Endothelial cell of umbilical vein (primary cell): ENCODE data around the gene SPAG4. TPM values are rescaled to one million over a fixed set of nuclear protein-coding genes. Genes with fewer than 3 reads are reported as not detected.

ENCODE experiments used
- BruUV-seq: library from RNA; stranded (reverse); fragments of 400-500 nt; replicated peaks from 2 replicates; lab custom pipeline; 2021; lab: Mats Ljungman, UMichigan
- CTCF ChIA-PET: fragments of 300-600, 350-600 bp; sonication (Branson Sonifier 250); formaldehyde crosslinking; loops from one replicate; lab custom pipeline; 2021; ENCODE audit warnings: antibody characterized with exemption, inconsistent platforms; lab: Charles Lee
- POLR2A ChIA-PET: fragments of 300-600, 350-600 bp; sonication (Branson Sonifier 250); formaldehyde crosslinking; loops from one replicate; lab custom pipeline; 2021; ENCODE audit warnings: antibody characterized with exemption, inconsistent platforms; lab: Charles Lee
- DNase-seq: peaks from one replicate; pipeline ENCODE4 v3.0.0-alpha.2; 2011; ENCODE audit warnings: low read depth, low spot score
- FAIRE-seq: peaks from 2 replicates; lab custom pipeline; 2011; peaks lifted over from hg19 to GRCh38; lab: Jason Lieb, UNC
- H2AFZ ChIP-seq: 2 replicates; pipeline ENCODE4 v1.6.0; 2012; ENCODE audit warnings: low read depth, low read length, control low read depth, inconsistent platforms
- H3K27ac ChIP-seq: 2 replicates; pipeline ENCODE4 v1.5.1; 2011; ENCODE audit warnings: low read depth, mild to moderate bottlenecking, control low read depth, low read length, moderate library complexity; ENCODE audit not compliant: insufficient read depth
- H3K27me3 ChIP-seq, 2 experiments: 2 replicates each; pipeline versions ENCODE4 v1.6.0 to v1.6.1; 2011; ENCODE audit warnings: low read length in 2 of 2, mixed read lengths in 1 of 2; ENCODE audit not compliant: control insufficient read depth in 2 of 2, insufficient read depth in 2 of 2
- H3K36me3 ChIP-seq, 2 experiments: 2 replicates in 1 of 2; 3 replicates in 1 of 2; pipeline ENCODE4 v1.5.1; 2011; ENCODE audit warnings: low read length in 2 of 2, mild to moderate bottlenecking in 1 of 2, moderate library complexity in 1 of 2; ENCODE audit not compliant: control insufficient read depth in 2 of 2, insufficient read depth in 2 of 2; ENCODE audit errors: extremely low read depth in 1 of 2
- H3K4me1 ChIP-seq: 3 replicates; pipeline ENCODE4 v1.5.1; 2011; ENCODE audit warnings: mild to moderate bottlenecking, low read length; ENCODE audit not compliant: control insufficient read depth, insufficient read depth; ENCODE audit errors: extremely low read depth
- H3K4me2 ChIP-seq: 2 replicates; pipeline ENCODE4 v1.6.1; 2011; ENCODE audit warnings: low read length, control low read depth, mixed read lengths; ENCODE audit not compliant: insufficient read depth
- H3K4me3 ChIP-seq, 3 experiments: fragments of 200-600 bp in 1 of 3; sonication (generic), shearing (Covaris generic) in 1 of 3; replicated peaks in 1 of 3; 2 replicates each; pipeline ENCODE4 v1.5.1; 2011 to 2016; ENCODE audit warnings: control low read depth in 3 of 3, low read length in 3 of 3, mild to moderate bottlenecking in 2 of 3, inconsistent platforms in 1 of 3, low read depth in 1 of 3, moderate library complexity in 1 of 3; ENCODE audit not compliant: insufficient read depth in 1 of 3
- H3K79me2 ChIP-seq: 2 replicates; pipeline ENCODE4 v1.6.0; 2012; ENCODE audit warnings: low read length, inconsistent platforms; ENCODE audit not compliant: control insufficient read depth, insufficient read depth
- H3K9ac ChIP-seq: replicated peaks from 2 replicates; pipeline ENCODE3; 2011; ENCODE audit warnings: low read length, control low read depth; ENCODE audit not compliant: insufficient read depth; ENCODE audit errors: extremely low read depth
- H3K9me1 ChIP-seq: replicated peaks from 3 replicates; pipeline ENCODE4 v1.6.0; 2011; ENCODE audit warnings: mild to moderate bottlenecking, low read length; ENCODE audit not compliant: control insufficient read depth, insufficient read depth; ENCODE audit errors: extremely low read depth
- H3K9me3 ChIP-seq: replicated peaks from 2 replicates; pipeline ENCODE4 v1.5.1; 2012; ENCODE audit warnings: low read length, inconsistent platforms; ENCODE audit not compliant: control insufficient read depth, insufficient read depth
- H4K20me1 ChIP-seq: replicated peaks from 2 replicates; pipeline ENCODE3; 2011; ENCODE audit warnings: mild to moderate bottlenecking, low read length; ENCODE audit not compliant: control insufficient read depth, insufficient read depth; ENCODE audit errors: extremely low read depth
- EZH2 ChIP-seq: IDR thresholded peaks from 2 replicates; pipeline ENCODE4 v1.6.1; 2012; ENCODE audit warnings: borderline replicate concordance, low read depth, mild to moderate bottlenecking, moderate library complexity, low read length, inconsistent platforms; ENCODE audit not compliant: severe bottlenecking
- FOS ChIP-seq: IDR thresholded peaks from 2 replicates; pipeline ENCODE4 v1.6.1; 2011; ENCODE audit warnings: mild to moderate bottlenecking, low read length, moderate library complexity, borderline replicate concordance; ENCODE audit not compliant: insufficient read depth
- GATA2 ChIP-seq: IDR thresholded peaks from 2 replicates; pipeline ENCODE4 v1.7.0; 2011; ENCODE audit warnings: low read depth, mild to moderate bottlenecking, moderate library complexity, mixed read lengths, low read length; ENCODE audit not compliant: insufficient read length, insufficient read depth
- JUN ChIP-seq: IDR thresholded peaks from 2 replicates; pipeline ENCODE4 v1.6.1; 2011; ENCODE audit warnings: borderline replicate concordance, low read depth; ENCODE audit not compliant: insufficient read length, insufficient read depth
- MYC ChIP-seq: IDR thresholded peaks from one replicate; pipeline ENCODE4 v1.6.1; 2011; ENCODE audit warnings: mild to moderate bottlenecking, low read depth, low read length
- POLR2A ChIP-seq: IDR thresholded peaks from 2 replicates; pipeline ENCODE4 v1.6.1; 2012; ENCODE audit warnings: low read depth, mild to moderate bottlenecking, control low read depth, low read length
- POLR2AphosphoS5 ChIP-seq: IDR thresholded peaks from 2 replicates; pipeline ENCODE4 v1.6.1; 2012; ENCODE audit warnings: low read depth, mild to moderate bottlenecking, control low read depth, low read length, moderate library complexity; ENCODE audit not compliant: insufficient read depth
- dilution Hi-C: fragments of 300-500 bp; cut with MboI; formaldehyde crosslinking; loops from one replicate; pipeline ENCODE4 v1.15.0; 2019; ENCODE audit warnings: low sequenced_read_pairs; ENCODE audit not compliant: extremely low pct_ligation_motif_present
- intact Hi-C: fragments of 100-400 bp; cut with micrococcal nuclease; formaldehyde crosslinking; loops from one replicate; pipeline ENCODE4 v1.10.0; 2022
- polyA plus RNA-seq, 4 experiments: library from polyadenylated mRNA; depleted of rRNA in 3 of 4; stranded (reverse) in 3 of 4; unstranded in 1 of 4; fragments of >200 nt; gene quantifications; 2 replicates each; pipeline versions ENCODE4 v1.2.1 to v1.2.3, GENCODE V29; 2011 to 2012; ENCODE audit warnings: missing spikeins in 1 of 4
- total RNA-seq: library from RNA; stranded (reverse); gene quantifications from 2 replicates; pipeline ENCODE4 v1.2.3, GENCODE V29; 2021
- TF ChIP-seq, protein P1 (sequence below): IDR thresholded peaks from 2 replicates; pipeline ENCODE4 v1.6.1; 2011; ENCODE audit not compliant: insufficient read depth, insufficient read length
- TF ChIP-seq, protein P2 (sequence below), 2 donors: IDR thresholded peaks; 1 replicate in 1 of 2; 2 replicates in 1 of 2; pipeline ENCODE4 v1.5.1; 2011; ENCODE audit warnings: low read length in 2 of 2, mild to moderate bottlenecking in 2 of 2, moderate library complexity in 2 of 2, control low read depth in 1 of 2, inconsistent platforms in 1 of 2, low read depth in 1 of 2; ENCODE audit not compliant: insufficient read depth in 1 of 2; ENCODE audit errors: extremely low read depth in 1 of 2

SPAG4 gene
- total and polyA plus RNA-seq, 2 donors (not counting 3 experiments of a cell fraction or from before 2014, with no cell fraction given): 3.7 to 9.5 TPM

DNA sequence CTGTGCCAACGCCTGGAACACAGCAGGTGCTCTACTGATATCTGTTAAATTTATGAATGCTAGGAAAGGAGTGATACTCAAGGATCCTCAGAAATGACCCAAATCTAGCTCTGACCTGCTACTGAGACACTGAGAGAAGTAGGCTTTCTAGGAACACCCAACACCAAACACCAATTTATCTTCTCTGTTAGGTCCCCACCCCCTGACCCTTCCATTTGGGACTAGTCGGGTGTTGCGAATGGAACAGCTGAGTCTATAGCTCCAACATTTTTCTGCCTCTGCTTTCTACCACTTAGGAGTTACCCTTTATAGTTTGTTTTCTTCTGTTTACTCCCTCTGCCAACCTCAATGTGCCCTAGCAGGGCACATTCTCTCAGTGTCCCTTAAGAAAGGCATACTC, 25.1 kb downstream of the SPAG4 start:
- Histone ChIP-seq H3K9ac (no peak overlapping the region), H3K36me3 (no peaks in the 10 kb centered on the region), H3K9me3 (no peaks in the 10 kb centered on the region), H4K20me1 (peaks cover 3% of the 10 kb centered on the region), H3K4me2 (no peak overlapping the region), H2AFZ (no peak overlapping the region), H3K4me1 (no peaks in the 10 kb centered on the region), H3K9me1 (no peaks in the 10 kb centered on the region), H3K27me3 (no peaks in the 10 kb centered on the region), H3K27ac (no peak overlapping the region), H3K79me2 (peaks cover 55% of the 10 kb centered on the region), H3K4me3 (no peak overlapping the region)
- FAIRE-seq (no peak), DNase-seq (no peak)
- ChIA-PET CTCF (no interaction called here), POLR2A (no interaction called here)
- dilution Hi-C loops (no loop called here), intact Hi-C loops (no loop called here)
- TF ChIP-seq POLR2AphosphoS5 (no peak), FOS (no peak), JUN (no peak), EZH2 (no peak), POLR2A (no peak), MYC (no peak), GATA2 (no peak)
- TF ChIP-seq, protein P1, sequence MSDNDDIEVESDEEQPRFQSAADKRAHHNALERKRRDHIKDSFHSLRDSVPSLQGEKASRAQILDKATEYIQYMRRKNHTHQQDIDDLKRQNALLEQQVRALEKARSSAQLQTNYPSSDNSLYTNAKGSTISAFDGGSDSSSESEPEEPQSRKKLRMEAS: no peak
- TF ChIP-seq, protein P2, sequence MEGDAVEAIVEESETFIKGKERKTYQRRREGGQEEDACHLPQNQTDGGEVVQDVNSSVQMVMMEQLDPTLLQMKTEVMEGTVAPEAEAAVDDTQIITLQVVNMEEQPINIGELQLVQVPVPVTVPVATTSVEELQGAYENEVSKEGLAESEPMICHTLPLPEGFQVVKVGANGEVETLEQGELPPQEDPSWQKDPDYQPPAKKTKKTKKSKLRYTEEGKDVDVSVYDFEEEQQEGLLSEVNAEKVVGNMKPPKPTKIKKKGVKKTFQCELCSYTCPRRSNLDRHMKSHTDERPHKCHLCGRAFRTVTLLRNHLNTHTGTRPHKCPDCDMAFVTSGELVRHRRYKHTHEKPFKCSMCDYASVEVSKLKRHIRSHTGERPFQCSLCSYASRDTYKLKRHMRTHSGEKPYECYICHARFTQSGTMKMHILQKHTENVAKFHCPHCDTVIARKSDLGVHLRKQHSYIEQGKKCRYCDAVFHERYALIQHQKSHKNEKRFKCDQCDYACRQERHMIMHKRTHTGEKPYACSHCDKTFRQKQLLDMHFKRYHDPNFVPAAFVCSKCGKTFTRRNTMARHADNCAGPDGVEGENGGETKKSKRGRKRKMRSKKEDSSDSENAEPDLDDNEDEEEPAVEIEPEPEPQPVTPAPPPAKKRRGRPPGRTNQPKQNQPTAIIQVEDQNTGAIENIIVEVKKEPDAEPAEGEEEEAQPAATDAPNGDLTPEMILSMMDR (IDR thresholded peaks at IDR 0.05; ENCODE audit: extremely low read depth in 1 of 2, insufficient read depth in 1 of 2, low read depth in 1 of 2, low read length in 2 of 2): no peak
- no TSS peak for BruUV-seq
